ENCODE results near the gene ERBB3.

DNA sequence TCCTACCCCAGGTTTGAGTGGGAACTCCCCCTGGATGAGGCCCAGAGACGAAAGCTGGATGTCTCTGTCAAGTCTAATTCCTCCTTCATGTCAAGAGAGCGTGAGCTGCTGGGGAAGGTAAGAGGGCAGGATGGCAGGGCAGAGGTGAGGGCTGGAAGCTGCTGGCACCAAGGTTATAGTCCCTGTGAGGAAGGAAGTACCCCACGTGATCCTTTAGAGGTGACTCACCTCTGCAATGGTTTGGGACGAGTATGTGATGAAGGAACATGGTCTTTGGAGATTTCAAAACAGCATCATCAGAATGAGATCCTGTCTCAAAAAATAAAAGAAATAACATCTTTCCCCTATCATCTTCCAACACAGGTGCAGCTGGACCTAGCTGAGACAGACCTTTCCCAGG lies 63.3 kb downstream of the ERBB3 start:
- TF ChIP-seq, protein P1, sequence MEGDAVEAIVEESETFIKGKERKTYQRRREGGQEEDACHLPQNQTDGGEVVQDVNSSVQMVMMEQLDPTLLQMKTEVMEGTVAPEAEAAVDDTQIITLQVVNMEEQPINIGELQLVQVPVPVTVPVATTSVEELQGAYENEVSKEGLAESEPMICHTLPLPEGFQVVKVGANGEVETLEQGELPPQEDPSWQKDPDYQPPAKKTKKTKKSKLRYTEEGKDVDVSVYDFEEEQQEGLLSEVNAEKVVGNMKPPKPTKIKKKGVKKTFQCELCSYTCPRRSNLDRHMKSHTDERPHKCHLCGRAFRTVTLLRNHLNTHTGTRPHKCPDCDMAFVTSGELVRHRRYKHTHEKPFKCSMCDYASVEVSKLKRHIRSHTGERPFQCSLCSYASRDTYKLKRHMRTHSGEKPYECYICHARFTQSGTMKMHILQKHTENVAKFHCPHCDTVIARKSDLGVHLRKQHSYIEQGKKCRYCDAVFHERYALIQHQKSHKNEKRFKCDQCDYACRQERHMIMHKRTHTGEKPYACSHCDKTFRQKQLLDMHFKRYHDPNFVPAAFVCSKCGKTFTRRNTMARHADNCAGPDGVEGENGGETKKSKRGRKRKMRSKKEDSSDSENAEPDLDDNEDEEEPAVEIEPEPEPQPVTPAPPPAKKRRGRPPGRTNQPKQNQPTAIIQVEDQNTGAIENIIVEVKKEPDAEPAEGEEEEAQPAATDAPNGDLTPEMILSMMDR (IDR thresholded peaks at IDR 0.05): no peak
- no peak for TF ChIP-seq POLR2AphosphoS5 (IDR thresholded peaks at IDR 0.05; ENCODE audit: low read depth, low read length)

All from SK-N-SH (cell line).